H1 (cell line): ENCODE measurements around the gene MBOAT2. TPM values are rescaled to one million over a fixed set of nuclear protein-coding genes. Genes with fewer than 3 reads are reported as not detected.

Source experiments
- CTCF ChIA-PET: fragments of 300-600 bp; sonication (Branson Sonifier 250); formaldehyde crosslinking; loops from one replicate; lab custom pipeline; 2021; ENCODE audit not compliant: partially characterized antibody; lab: Charles Lee
- POLR2A ChIA-PET: fragments of 300-600 bp; sonication (Branson Sonifier 250); formaldehyde crosslinking; loops from one replicate; lab custom pipeline; 2021; ENCODE audit warnings: inconsistent platforms; ENCODE audit not compliant: partially characterized antibody; lab: Charles Lee
- DNase-seq, 2 experiments: peaks; one replicate each; pipeline versions ENCODE4 v3.0.0 to v3.0.0-alpha.2; 2010 to 2022; ENCODE audit warnings: low spot score in 2 of 2, low read depth in 1 of 2, mixed read lengths in 1 of 2
- FAIRE-seq: peaks from 2 replicates; lab custom pipeline; 2011; peaks lifted over from hg19 to GRCh38; lab: Jason Lieb, UNC
- H2AFZ ChIP-seq: 2 replicates; pipeline ENCODE4 v1.8.1; 2012; ENCODE audit warnings: low read length, inconsistent platforms
- H2AK5ac ChIP-seq: 2 replicates; pipeline ENCODE4 v1.6.1; 2013; ENCODE audit warnings: low read depth, low read length
- H2BK120ac ChIP-seq: replicated peaks from 2 replicates; pipeline ENCODE3; 2013; ENCODE audit warnings: low read depth, low read length, inconsistent platforms
- H2BK12ac ChIP-seq: 2 replicates; pipeline ENCODE4 v1.6.1; 2013; ENCODE audit warnings: low read depth, low read length
- H2BK15ac ChIP-seq: 2 replicates; pipeline ENCODE4 v1.6.1; 2013; ENCODE audit warnings: low read length
- H2BK20ac ChIP-seq: 2 replicates; pipeline ENCODE4 v1.6.1; 2013; ENCODE audit warnings: low read length
- H2BK5ac ChIP-seq: 2 replicates; pipeline ENCODE4 v1.6.1; 2013; ENCODE audit warnings: low read depth, low read length
- H3K14ac ChIP-seq: 2 replicates; pipeline ENCODE4 v1.6.1; 2013; ENCODE audit warnings: inconsistent platforms; ENCODE audit not compliant: insufficient read length
- H3K18ac ChIP-seq: 2 replicates; pipeline ENCODE4 v1.6.1; 2013; ENCODE audit warnings: low read length; ENCODE audit errors: extremely low read depth
- H3K23ac ChIP-seq: 2 replicates; pipeline ENCODE4 v1.6.1; 2013; ENCODE audit warnings: inconsistent platforms; ENCODE audit not compliant: insufficient read length
- H3K23me2 ChIP-seq: 2 replicates; pipeline ENCODE4 v1.6.1; 2013; ENCODE audit warnings: low read depth, low read length
- H3K27ac ChIP-seq: 2 replicates; pipeline ENCODE4 v1.6.1; 2011; ENCODE audit warnings: low read depth, low read length, inconsistent platforms
- H3K27me3 ChIP-seq, 4 experiments: replicated peaks in 1 of 4; 1 replicate in 1 of 4; 2 replicates in 3 of 4; pipeline versions ENCODE4 v1.6.1 to v1.8.1; 2011 to 2013; ENCODE audit warnings: low read length in 3 of 4, mild to moderate bottlenecking in 3 of 4, inconsistent platforms in 2 of 4, mixed read lengths in 2 of 4, moderate library complexity in 1 of 4; ENCODE audit not compliant: control insufficient read depth in 3 of 4, insufficient read depth in 3 of 4; ENCODE audit errors: extremely low read depth in 1 of 4
- H3K36me3 ChIP-seq, 4 experiments: 2 replicates each; pipeline versions ENCODE4 v1.6.1 to v1.8.1; 2011 to 2013; ENCODE audit warnings: mild to moderate bottlenecking in 4 of 4, low read length in 3 of 4, moderate library complexity in 2 of 4, control low read depth in 1 of 4, inconsistent platforms in 1 of 4; ENCODE audit not compliant: insufficient read depth in 4 of 4, control insufficient read depth in 2 of 4
- H3K4ac ChIP-seq: replicated peaks from 2 replicates; pipeline ENCODE3; 2013; ENCODE audit warnings: low read length, low read depth, mixed read lengths, inconsistent platforms; ENCODE audit not compliant: insufficient read length
- H3K4me1 ChIP-seq, 4 experiments: replicated peaks in 1 of 4; 1 replicate in 1 of 4; 2 replicates in 3 of 4; pipeline versions ENCODE4 v1.6.1 to v1.8.1; 2011 to 2013; ENCODE audit warnings: low read length in 3 of 4, inconsistent platforms in 2 of 4, mixed read lengths in 1 of 4; ENCODE audit not compliant: insufficient read depth in 4 of 4, control insufficient read depth in 3 of 4
- H3K4me2 ChIP-seq, 2 experiments: 2 replicates each; pipeline versions ENCODE4 v1.6.1 to v1.8.1; 2011 to 2013; ENCODE audit warnings: low read depth in 2 of 2, low read length in 2 of 2, control low read depth in 1 of 2, inconsistent platforms in 1 of 2, mild to moderate bottlenecking in 1 of 2; ENCODE audit not compliant: insufficient read depth in 1 of 2
- H3K4me3 ChIP-seq, 4 experiments: fragments of 200-600, 300-600 bp in 1 of 4; sonication (generic), shearing (Covaris generic), sonication (Bioruptor Twin) in 1 of 4; 2 replicates each; pipeline versions ENCODE4 v1.5.1 to v1.8.1; 2011 to 2016; ENCODE audit warnings: low read length in 4 of 4, low read depth in 3 of 4, control low read depth in 2 of 4, inconsistent platforms in 2 of 4, mild to moderate bottlenecking in 2 of 4, mixed read lengths in 1 of 4, moderate library complexity in 1 of 4; ENCODE audit not compliant: insufficient read depth in 2 of 4; ENCODE audit errors: extremely low read depth in 1 of 4
- H3K56ac ChIP-seq: replicated peaks from 2 replicates; pipeline ENCODE3; 2013; ENCODE audit warnings: low read depth, mild to moderate bottlenecking, mixed read lengths, low read length, inconsistent platforms; ENCODE audit not compliant: insufficient read length
- H3K79me1 ChIP-seq: 2 replicates; pipeline ENCODE4 v1.6.1; 2013; ENCODE audit warnings: low read depth, low read length, control low read depth
- H3K79me2 ChIP-seq, 2 experiments: 2 replicates each; pipeline versions ENCODE4 v1.6.1 to v1.8.1; 2012 to 2013; ENCODE audit warnings: low read length in 2 of 2, mild to moderate bottlenecking in 2 of 2, inconsistent platforms in 1 of 2; ENCODE audit not compliant: insufficient read depth in 2 of 2, control insufficient read depth in 1 of 2
- H3K9ac ChIP-seq, 4 experiments: replicated peaks in 1 of 4; 1 replicate in 1 of 4; 2 replicates in 3 of 4; pipeline versions ENCODE4 v1.6.1 to v1.8.1; 2011 to 2013; ENCODE audit warnings: low read depth in 3 of 4, low read length in 3 of 4, control low read depth in 2 of 4, mild to moderate bottlenecking in 2 of 4, moderate library complexity in 2 of 4, inconsistent platforms in 1 of 4; ENCODE audit errors: extremely low read depth in 1 of 4
- H3K9me3 ChIP-seq, 2 experiments: 2 replicates each; pipeline versions ENCODE4 v1.6.1 to v1.8.1; 2012 to 2013; ENCODE audit warnings: mild to moderate bottlenecking in 2 of 2, moderate library complexity in 2 of 2, control low read depth in 1 of 2, inconsistent platforms in 1 of 2, low read depth in 1 of 2, low read length in 1 of 2, mixed read lengths in 1 of 2; ENCODE audit not compliant: insufficient read depth in 2 of 2
- H4K20me1 ChIP-seq, 2 experiments: replicated peaks in 1 of 2; 2 replicates each; pipeline versions ENCODE3 to v1.8.1; 2011 to 2013; ENCODE audit warnings: inconsistent platforms in 2 of 2, low read length in 2 of 2, mild to moderate bottlenecking in 1 of 2; ENCODE audit not compliant: insufficient read depth in 2 of 2, control insufficient read depth in 1 of 2
- H4K5ac ChIP-seq: 2 replicates; pipeline ENCODE4 v1.6.1; 2013; ENCODE audit warnings: low read length, low read depth, mixed read lengths, inconsistent platforms; ENCODE audit not compliant: insufficient read length
- H4K8ac ChIP-seq: 2 replicates; pipeline ENCODE4 v1.8.0; 2013; ENCODE audit warnings: mild to moderate bottlenecking, moderate library complexity, low read length, inconsistent platforms; ENCODE audit not compliant: insufficient read depth; ENCODE audit errors: extremely low read depth
- H4K91ac ChIP-seq: replicated peaks from 2 replicates; pipeline ENCODE3; 2013; ENCODE audit warnings: low read length, mixed read lengths, inconsistent platforms; ENCODE audit not compliant: insufficient read length
- ASH2L ChIP-seq: fragments of 200-600, 300-600 bp; sonication (generic); IDR thresholded peaks from one replicate; pipeline ENCODE4 v1.7.1; 2017; ENCODE audit warnings: low read length
- EGR1 ChIP-seq: IDR thresholded peaks from 2 replicates; pipeline ENCODE4 v1.6.1; 2011; ENCODE audit warnings: low read depth, low read length, borderline replicate concordance
- GTF2F1 ChIP-seq: IDR thresholded peaks from 2 replicates; pipeline ENCODE4 v1.6.1; 2012; ENCODE audit warnings: low read depth, low read length, improper control_type of control experiment, borderline replicate concordance
- KDM1A ChIP-seq: fragments of 200-600, 300-600 bp; sonication (generic); IDR thresholded peaks from 2 replicates; pipeline ENCODE4 v1.7.1; 2016; ENCODE audit warnings: mild to moderate bottlenecking, low read length, borderline replicate concordance
- KDM5A ChIP-seq: fragments of 200-600 bp; IDR thresholded peaks from 2 replicates; pipeline ENCODE4 v1.7.1; 2012; ENCODE audit warnings: mild to moderate bottlenecking, low read length, inconsistent platforms, mixed read lengths
- MAFK ChIP-seq: IDR thresholded peaks from 2 replicates; pipeline ENCODE4 v1.6.1; 2012; ENCODE audit warnings: low read depth, mild to moderate bottlenecking, improper control_type of control experiment, low read length
- POU5F1 ChIP-seq: IDR thresholded peaks from 2 replicates; pipeline ENCODE4 v1.6.1; 2011; ENCODE audit warnings: low read depth, mild to moderate bottlenecking, low read length, moderate library complexity
- SAP30 ChIP-seq: fragments of 300-600 bp; sonication (generic); IDR thresholded peaks from 2 replicates; pipeline ENCODE4 v1.7.1; 2012; ENCODE audit warnings: low read length, moderate library complexity, mild to moderate bottlenecking, inconsistent platforms; ENCODE audit not compliant: insufficient read depth, insufficient replicate concordance
- SIN3A ChIP-seq, 2 experiments: IDR thresholded peaks in 1 of 2; conservative IDR thresholded peaks in 1 of 2; 2 replicates each; pipeline ENCODE4 v1.6.1; 2011 to 2012; ENCODE audit warnings: low read length in 2 of 2, improper control_type of control experiment in 1 of 2, low read depth in 1 of 2, mild to moderate bottlenecking in 1 of 2
- SP2 ChIP-seq: IDR thresholded peaks from 2 replicates; pipeline ENCODE4 v1.6.1; 2012; ENCODE audit warnings: mild to moderate bottlenecking, low read length, inconsistent platforms
- TAF1 ChIP-seq: IDR thresholded peaks from 2 replicates; pipeline ENCODE4 v1.6.1; 2011; ENCODE audit warnings: mild to moderate bottlenecking, low read depth, low read length
- ZNF274 ChIP-seq: IDR thresholded peaks from 2 replicates; pipeline ENCODE4 v1.7.0; 2012; ENCODE audit warnings: low read length, borderline replicate concordance; ENCODE audit errors: extremely low read depth
- WGBS, 2 experiments: shearing (Covaris generic) in 1 of 2; methylation state at CpG; one replicate each; pipeline versions ENCODE4 v1.1.6 to v1.1.7; 2013 to 2015; ENCODE audit warnings: low lambda C conversion rate in 2 of 2, mixed read lengths in 2 of 2, inconsistent platforms in 1 of 2, low coverage in 1 of 2, missing lambda C conversion rate in 1 of 2; ENCODE audit not compliant: insufficient replicate concordance in 2 of 2, insufficient coverage in 1 of 2, insufficient read length in 1 of 2; ENCODE audit errors: extremely low coverage in 1 of 2, missing lambda C conversion rate in 1 of 2; 5-methylcytosine and 5-hydroxymethylcytosine counted together
- polyA plus RNA-seq, 7 experiments: library from polyadenylated mRNA; depleted of rRNA in 3 of 7; stranded (reverse) in 5 of 7; unstranded in 2 of 7; fragments of >200 nt in 5 of 7; fragments of 200-250 nt in 2 of 7; gene quantifications; 1 replicate in 5 of 7; 2 replicates in 1 of 7; 4 replicates in 1 of 7; pipeline versions ENCODE4 v1.2.1 to v1.2.3, GENCODE V29; 2011 to 2013; ENCODE audit warnings: missing spikeins in 2 of 7, mixed read lengths in 2 of 7
- total RNA-seq: library from RNA; stranded (reverse); fragmentation: NEBNext Ultra II Directional; extraction: Animal tissue kit (Norgen Biotek cat#: 25700); gene quantifications from 2 replicates; pipeline ENCODE4 v1.2.1, GENCODE V29; 2021
- TF ChIP-seq, protein P1 (sequence below): IDR thresholded peaks from 2 replicates; pipeline ENCODE4 v1.6.1; 2011; ENCODE audit warnings: low read length, improper control_type of control experiment

MBOAT2 gene
- total and polyA plus RNA-seq, 2 of the 8 experiments (the other 6 are each of a cell fraction or from before 2014, with no cell fraction given): 11.2 to 23.4 TPM

DNA sequence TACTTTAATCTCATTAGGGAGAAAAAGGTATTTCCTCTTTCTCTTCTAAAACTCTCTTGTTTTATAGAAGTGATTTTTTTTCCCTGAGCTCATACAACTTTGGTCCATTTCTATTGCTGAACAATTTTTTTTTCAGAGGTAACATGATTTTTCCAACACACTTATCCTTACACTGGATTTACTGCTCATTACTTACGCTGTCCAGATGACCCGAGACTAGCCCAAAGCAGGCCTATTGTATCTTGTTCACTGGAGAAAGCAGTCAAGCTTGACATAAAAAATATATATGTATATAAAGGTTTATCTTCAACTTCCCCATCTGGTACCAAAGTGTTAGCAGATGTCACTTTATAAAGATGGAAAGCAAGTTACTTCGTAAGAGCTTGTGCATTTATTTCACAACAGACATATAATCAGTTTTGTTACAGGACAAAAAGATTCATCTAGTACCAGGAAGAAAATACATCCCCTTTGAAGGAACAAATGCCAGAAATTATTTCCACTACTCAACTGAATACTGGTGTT is 95.7 kb downstream of the MBOAT2 start:
- ChIA-PET CTCF (interaction anchor here (1.3 kb wide), 1 partner anchor 77 kb away, joined by 3 read pairs; no protein-coding TSS in a partner anchor), POLR2A (no interaction called here)
- no peak overlapping the region for H2BK12ac ChIP-seq
- no peak overlapping the region for H3K18ac ChIP-seq
- no peak overlapping the region for H3K4ac ChIP-seq
- no peak for FAIRE-seq
- H4K20me1 ChIP-seq: no peaks in the 10 kb centered on the region
- peaks cover 0 to 8% (median 1%) of the 10 kb centered on the region in 4 experiments; a peak in 2 of 8 replicates for H3K36me3 ChIP-seq
- H2AK5ac ChIP-seq: no peak overlapping the region
- H3K27ac ChIP-seq: no peak overlapping the region
- no peak overlapping the region for H2BK120ac ChIP-seq
- H2BK5ac ChIP-seq: no peak overlapping the region
- no peak for DNase-seq
- no peaks in the 10 kb centered on the region for H3K4me1 ChIP-seq
- no peak overlapping the region for H3K4me3 ChIP-seq
- 100% methylated on average over 3 of the region's 3 CpGs; no CpG with 5 or more reads in 1 of the 2 experiments for WGBS, 2 experiments
- H3K79me2 ChIP-seq: no peaks in the 10 kb centered on the region
- H2BK15ac ChIP-seq: no peak overlapping the region
- H2BK20ac ChIP-seq: no peak overlapping the region
- H4K5ac ChIP-seq: no peak overlapping the region
- no peak overlapping the region for H3K56ac ChIP-seq
- H4K8ac ChIP-seq: no peak overlapping the region
- H3K4me2 ChIP-seq: no peak overlapping the region
- H4K91ac ChIP-seq: no peak overlapping the region
- no peaks in the 10 kb centered on the region for H3K23me2 ChIP-seq
- no peak overlapping the region for H3K9ac ChIP-seq
- no peak overlapping the region for H2AFZ ChIP-seq
- no peak overlapping the region for H3K23ac ChIP-seq
- no peaks in the 10 kb centered on the region for H3K27me3 ChIP-seq
- H3K14ac ChIP-seq: no peak overlapping the region
- H3K9me3 ChIP-seq: peaks cover 6 to 9% of the 10 kb centered on the region in 2 experiments; a peak in 2 of 4 replicates
- no peaks in the 10 kb centered on the region; the same call in 1 of the 2 replicates for H3K79me1 ChIP-seq
- TF ChIP-seq ZNF274 (no peak), SIN3A (conservative IDR thresholded peaks at IDR 0.05 in 1 of 2, IDR thresholded peaks at IDR 0.05 in 1 of 2; ENCODE audit: low read depth in 1 of 2, low read length in 2 of 2) (no peak), POU5F1 (no peak), GTF2F1 (no peak), EGR1 (no peak), SAP30 (no peak), MAFK (no peak), SP2 (no peak), ASH2L (no peak), KDM1A (no peak), KDM5A (no peak), TAF1 (no peak)
- TF ChIP-seq, protein P1, sequence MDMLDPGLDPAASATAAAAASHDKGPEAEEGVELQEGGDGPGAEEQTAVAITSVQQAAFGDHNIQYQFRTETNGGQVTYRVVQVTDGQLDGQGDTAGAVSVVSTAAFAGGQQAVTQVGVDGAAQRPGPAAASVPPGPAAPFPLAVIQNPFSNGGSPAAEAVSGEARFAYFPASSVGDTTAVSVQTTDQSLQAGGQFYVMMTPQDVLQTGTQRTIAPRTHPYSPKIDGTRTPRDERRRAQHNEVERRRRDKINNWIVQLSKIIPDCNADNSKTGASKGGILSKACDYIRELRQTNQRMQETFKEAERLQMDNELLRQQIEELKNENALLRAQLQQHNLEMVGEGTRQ: no peak
